Fibroblast of skin of abdomen (primary cell): Measurements from ENCODE around the gene FAM227B.

Source experiments
- DNase-seq: peaks from one replicate; pipeline ENCODE4 v3.0.0-alpha.2; 2013

The FAM227B gene

GRCh38 chr15:49287481-49287880 is 333.1 kb downstream of the FAM227B start:
- no peak for DNase-seq

GRCh38 chr15:49286649-49287404 is 333.8 kb downstream of the FAM227B start:
- DNase-seq, result no peak

GRCh38 chr15:49282366-49282765 is 338.3 kb downstream of the FAM227B start:
- DNase-seq, result peak; percentile 97

- DNase-seq, result no peak
Measured at GRCh38 chr15:49279521-49280456, 340.8 kb downstream of the FAM227B start.

- no peak for DNase-seq
Measured at GRCh38 chr15:49278751-49279150, 341.9 kb downstream of the FAM227B start.
